ENCODE data around the gene FAM72A. TPM values are rescaled to one million over a fixed set of nuclear protein-coding genes. Genes with fewer than 3 reads are reported as not detected.
"Not testable (repeated sequence)": the region's sequence is repeated elsewhere in the genome, so short reads cannot be mapped to it uniquely, and the experiment has no call there.

FAM72A gene
- polyA plus RNA-seq, 6 donors from 2014 or later = 0.34 to 2.0 (median 1.6) TPM; not detected in 1

- not testable (repeated sequence) for ATAC-seq (ENCODE audit: low read depth in 2 of 2); H3K4me1 Mint-ChIP-seq; H3K27me3 Mint-ChIP-seq; H3K4me3 Mint-ChIP-seq; DNase-seq; H3K27ac Mint-ChIP-seq; H3K9me3 Mint-ChIP-seq; H3K36me3 Mint-ChIP-seq
These were observed 32.8 kb downstream of the FAM72A start for GRCh38 chr1:206169794-206170193.

DNA sequence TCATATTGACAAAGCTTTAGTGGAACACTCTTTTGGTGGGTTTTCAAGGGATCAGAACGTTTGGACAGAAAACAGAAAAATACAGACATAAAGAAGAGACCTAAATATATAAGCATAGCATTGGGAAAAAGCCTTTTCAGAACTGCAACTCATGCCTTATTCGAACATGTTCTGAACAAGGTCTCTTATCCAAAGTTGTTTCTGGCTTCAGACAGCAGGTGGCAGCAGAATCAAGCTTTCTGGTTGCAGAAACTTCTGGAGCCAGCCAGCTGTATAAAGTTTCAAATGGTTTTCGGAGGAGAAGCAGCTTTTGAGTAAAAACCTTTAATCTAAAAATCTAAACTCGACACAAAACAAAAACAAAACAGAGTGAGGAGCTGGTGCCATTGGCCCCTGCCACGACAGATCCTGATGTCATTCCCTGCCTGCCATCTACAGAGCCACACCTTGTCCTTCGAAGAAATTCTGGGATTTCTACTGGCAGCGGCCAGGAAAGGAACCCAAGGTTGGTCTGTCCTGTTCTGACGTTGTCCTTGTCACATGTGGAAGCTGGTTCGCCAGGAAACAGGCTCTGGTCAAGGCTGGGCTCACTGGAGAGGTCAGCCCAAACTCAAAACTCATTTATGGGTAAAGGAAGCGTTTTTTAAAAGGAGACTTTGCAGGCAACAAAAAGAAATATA, 35.1 kb downstream of the FAM72A start:
- H3K4me1 Mint-ChIP-seq, H3K4me3 Mint-ChIP-seq, H3K27ac Mint-ChIP-seq, H3K9me3 Mint-ChIP-seq, H3K27me3 Mint-ChIP-seq, H3K36me3 Mint-ChIP-seq: not testable (repeated sequence)
- DNase-seq (peak; percentile 18), ATAC-seq (ENCODE audit: low read depth in 2 of 2) (peak; percentile 61 to 75)

DNA sequence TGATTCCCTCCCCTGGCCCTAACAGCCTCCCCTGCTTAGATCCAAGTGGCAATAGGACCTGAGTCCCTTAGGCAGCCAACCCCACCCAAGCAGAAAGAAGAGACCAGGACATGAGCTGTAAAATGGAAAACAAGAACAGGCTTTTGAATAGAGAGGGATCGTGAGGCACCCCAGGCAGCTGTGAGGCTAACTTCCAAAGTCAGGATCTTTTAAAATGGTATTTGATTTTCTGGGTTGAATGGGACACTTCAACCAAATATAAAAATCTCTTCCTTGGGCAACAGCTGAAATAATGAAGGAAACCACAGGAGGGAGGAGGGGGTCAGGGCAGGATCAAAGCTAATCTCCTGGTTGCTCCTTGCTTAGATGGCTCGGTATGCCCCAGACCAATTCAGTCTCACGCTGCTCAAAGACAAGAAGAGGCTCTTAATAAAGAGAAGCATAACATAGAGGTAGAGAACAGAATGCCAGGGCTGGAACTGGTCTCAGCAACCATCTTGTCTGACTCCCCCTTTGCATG, 56.8 kb downstream of the FAM72A start:
- H3K27ac Mint-ChIP-seq = no peak overlapping the region
- DNase-seq (no peak), ATAC-seq (ENCODE audit: low read depth in 2 of 2) (no peak)
- H3K4me1 Mint-ChIP-seq = no peaks in the 10 kb centered on the region
- H3K9me3 Mint-ChIP-seq = peaks cover 0 to 3% (median 0%) of the 10 kb centered on the region in 7 donors
- H3K4me3 Mint-ChIP-seq = no peak overlapping the region
- no peaks in the 10 kb centered on the region for H3K36me3 Mint-ChIP-seq
- H3K27me3 Mint-ChIP-seq = peaks cover 5 to 48% (median 12%) of the 10 kb centered on the region in 3 donors

DNA sequence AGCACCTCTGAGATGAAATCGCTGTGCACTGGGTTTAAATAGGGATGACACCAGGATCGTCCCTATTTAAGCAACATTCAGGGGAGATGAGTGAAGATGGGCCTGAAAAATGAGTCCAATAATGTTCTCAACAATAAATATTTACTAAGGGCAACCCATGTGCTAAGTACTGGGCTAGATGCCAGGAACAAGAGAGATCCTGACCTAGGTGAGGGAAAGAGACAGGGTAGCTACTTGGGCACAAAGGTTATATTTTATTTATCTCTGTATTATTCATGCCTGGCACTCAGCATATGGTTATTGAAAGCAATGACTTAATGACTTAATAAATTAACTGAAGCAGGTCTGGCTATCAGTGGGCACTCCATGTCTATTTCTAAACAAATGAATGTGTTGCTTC, 58.0 kb downstream of the FAM72A start:
- ATAC-seq (ENCODE audit: low read depth in 2 of 2) = no peak
- Mint-ChIP-seq H3K9me3 (peaks cover 0 to 3% (median 0%) of the 10 kb centered on the region in 7 donors), H3K4me3 (no peak overlapping the region), H3K4me1 (no peaks in the 10 kb centered on the region), H3K36me3 (no peaks in the 10 kb centered on the region), H3K27ac (no peak overlapping the region), H3K27me3 (peaks cover 13 to 60% (median 24%) of the 10 kb centered on the region in 3 donors)
- no peak for DNase-seq

GRCh38 chr1:206143537-206144172, 59.0 kb downstream of the FAM72A start:
- H3K36me3 Mint-ChIP-seq = no peaks in the 10 kb centered on the region
- H3K27ac Mint-ChIP-seq = peak overlapping the region in 1 of 6 donors; percentile 33
- no peak overlapping the region for H3K4me3 Mint-ChIP-seq
- H3K9me3 Mint-ChIP-seq = peaks cover 0 to 3% (median 0%) of the 10 kb centered on the region in 7 donors
- ATAC-seq (ENCODE audit: low read depth in 2 of 2) (no peak), DNase-seq (no peak)
- peaks cover 18 to 70% (median 31%) of the 10 kb centered on the region in 3 donors for H3K27me3 Mint-ChIP-seq
- H3K4me1 Mint-ChIP-seq = no peaks in the 10 kb centered on the region

GRCh38 chr1:206142770-206143169, 59.9 kb downstream of the FAM72A start:
- Mint-ChIP-seq H3K27me3 (peaks cover 27 to 79% (median 40%) of the 10 kb centered on the region in 3 donors), H3K4me3 (no peak overlapping the region), H3K36me3 (no peaks in the 10 kb centered on the region), H3K9me3 (no peaks in the 10 kb centered on the region), H3K27ac (no peak overlapping the region), H3K4me1 (no peaks in the 10 kb centered on the region)
- no peak for ATAC-seq (ENCODE audit: low read depth in 2 of 2)
- DNase-seq = no peak

GRCh38 chr1:206142011-206142410, 60.6 kb downstream of the FAM72A start:
- H3K27ac Mint-ChIP-seq = no peak overlapping the region
- no peaks in the 10 kb centered on the region for H3K9me3 Mint-ChIP-seq
- no peaks in the 10 kb centered on the region for H3K4me1 Mint-ChIP-seq
- H3K36me3 Mint-ChIP-seq = no peaks in the 10 kb centered on the region
- DNase-seq = no peak
- H3K4me3 Mint-ChIP-seq = peak overlapping the region in 1 of 8 donors; percentile 36
- peaks cover 31 to 79% (median 41%) of the 10 kb centered on the region in 3 donors for H3K27me3 Mint-ChIP-seq
- ATAC-seq (ENCODE audit: low read depth in 2 of 2) = no peak

GRCh38 chr1:206136241-206136640, 66.4 kb downstream of the FAM72A start:
- Mint-ChIP-seq H3K4me3 (no peak overlapping the region), H3K27me3 (peaks cover 26 to 35% (median 34%) of the 10 kb centered on the region in 3 donors), H3K27ac (peak overlapping the region in 1 of 6 donors; percentile 12), H3K4me1 (peaks cover 5 to 9% (median 6%) of the 10 kb centered on the region in 3 donors), H3K36me3 (no peaks in the 10 kb centered on the region), H3K9me3 (peaks cover 0 to 1% (median 0%) of the 10 kb centered on the region in 7 donors)
- DNase-seq = no peak
- no peak for ATAC-seq (ENCODE audit: low read depth in 2 of 2)

Other genes starting within 250 kb of the FAM72A start
- gene RAB7B, start 199.4 kb downstream of the FAM72A start, polyA plus RNA-seq (ENCODE audit: low read depth in 6 of 6) = not detected
- gene CTSE, start 178.9 kb downstream of the FAM72A start, polyA plus RNA-seq (ENCODE audit: low read depth in 6 of 6) = not detected
- 1 to 10 TPM in 2 of 6 donors, under 1 TPM in 4; 0.28 to 5.3 (median 0.60) TPM for gene RHEX, start 149.7 kb downstream of the FAM72A start, polyA plus RNA-seq (ENCODE audit: low read depth in 6 of 6)
- gene AVPR1B, start 85.5 kb downstream of the FAM72A start, polyA plus RNA-seq (ENCODE audit: low read depth in 6 of 6) = not detected
- gene SRGAP2, start 702 bp upstream of the FAM72A start, polyA plus RNA-seq (ENCODE audit: low read depth in 6 of 6) = 10 to 100 TPM in 4 of 6 donors, 1 to 10 TPM in 2; 8.6 to 31.7 (median 11.5) TPM

Data from naive B cell (primary cell).